HG02938 (cell line): ENCODE data around the gene SPHKAP.
A peak's percentile ranks its signal among the peaks of the same experiment; 100 is the strongest.
"Not testable (repeated sequence)": the region's sequence is repeated elsewhere in the genome, so short reads cannot be mapped to it uniquely, and the experiment has no call there.

Experiments
- ATAC-seq: cut with Tn5 transposase; IDR thresholded peaks from one replicate; pipeline ENCODE4 v1.9.1; 2021; ENCODE audit warnings: mild to moderate bottlenecking, moderate library complexity; ENCODE audit not compliant: unreplicated experiment

Gene SPHKAP

GRCh38 chr2:228102949-228103348 lies 78.5 kb downstream of the SPHKAP start:
- ATAC-seq: peak; percentile 54

GRCh38 chr2:228094377-228094921 lies 87.0 kb downstream of the SPHKAP start:
- no peak for ATAC-seq

GRCh38 chr2:228092056-228092455 lies 89.4 kb downstream of the SPHKAP start:
- no peak for ATAC-seq

GRCh38 chr2:228086561-228086960 lies 94.9 kb downstream of the SPHKAP start:
- no peak for ATAC-seq

- ATAC-seq: no peak
Observed at GRCh38 chr2:228084717-228085116, 96.8 kb downstream of the SPHKAP start.

GRCh38 chr2:228083131-228083530 lies 98.4 kb downstream of the SPHKAP start:
- no peak for ATAC-seq

- ATAC-seq: no peak
Observed at GRCh38 chr2:228082571-228082970, 98.9 kb downstream of the SPHKAP start.

GRCh38 chr2:228079194-228079593 lies 102.3 kb downstream of the SPHKAP start:
- no peak for ATAC-seq

GRCh38 chr2:228076695-228077094 lies 104.8 kb downstream of the SPHKAP start:
- not testable (repeated sequence) for ATAC-seq

- ATAC-seq: no peak
Observed at GRCh38 chr2:228072669-228073068, 108.8 kb downstream of the SPHKAP start.

- ATAC-seq: no peak
Observed at GRCh38 chr2:228067309-228067708, 114.2 kb downstream of the SPHKAP start.

GRCh38 chr2:228066126-228066798 lies 115.2 kb downstream of the SPHKAP start:
- no peak for ATAC-seq

- ATAC-seq: no peak
Observed at GRCh38 chr2:228065686-228066085, 115.8 kb downstream of the SPHKAP start.

- no peak for ATAC-seq
Observed at GRCh38 chr2:228064796-228065315, 116.6 kb downstream of the SPHKAP start.

GRCh38 chr2:228064024-228064423 lies 117.5 kb downstream of the SPHKAP start:
- ATAC-seq: no peak

- no peak for ATAC-seq
Observed at GRCh38 chr2:228063558-228063957, 117.9 kb downstream of the SPHKAP start.

GRCh38 chr2:228059735-228060134 lies 121.8 kb downstream of the SPHKAP start:
- no peak for ATAC-seq

GRCh38 chr2:228056293-228057097 lies 125.0 kb downstream of the SPHKAP start:
- no peak for ATAC-seq

GRCh38 chr2:228048838-228049490 lies 132.5 kb downstream of the SPHKAP start:
- ATAC-seq: no peak

- no peak for ATAC-seq
Observed at GRCh38 chr2:228040995-228041394, 140.5 kb downstream of the SPHKAP start.
